AG09309 (cell line): Measurements from ENCODE around the gene FZD1.

Experiments used
- DNase-seq: peaks from one replicate; pipeline ENCODE4 v3.0.0-alpha.2; 2010; ENCODE audit warnings: low read depth
- H3K4me3 ChIP-seq: 2 replicates; pipeline ENCODE4 v1.5.1; 2011; ENCODE audit warnings: mild to moderate bottlenecking, low read depth, low read length, moderate library complexity; ENCODE audit not compliant: control insufficient read depth
- TF ChIP-seq, protein P1 (sequence below): IDR thresholded peaks from 2 replicates; pipeline ENCODE4 v1.5.1; 2011; ENCODE audit warnings: mild to moderate bottlenecking, low read depth, low read length, inconsistent platforms; ENCODE audit not compliant: insufficient read depth, control insufficient read depth; ENCODE audit errors: missing control alignments

The FZD1 gene

DNA sequence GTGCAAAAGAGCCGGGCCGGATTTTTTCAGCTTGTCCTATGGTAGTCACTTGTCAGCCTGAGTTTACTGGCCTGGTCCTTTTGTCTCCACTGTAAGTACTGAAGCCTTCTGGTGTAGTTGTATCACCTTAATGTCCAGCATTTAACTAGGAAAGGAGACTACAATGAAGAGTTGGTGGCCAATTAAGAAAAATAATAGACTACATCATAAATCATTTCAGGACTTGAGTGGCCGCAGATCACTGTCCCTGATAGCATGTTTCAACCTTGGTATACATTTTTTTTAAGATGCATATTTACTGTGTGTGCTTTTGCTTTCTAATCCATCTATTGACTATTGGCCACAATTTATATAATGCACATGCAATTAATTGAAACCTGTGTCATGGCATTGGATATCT lies 6.1 kb downstream of the FZD1 start:
- TF ChIP-seq, protein P1, sequence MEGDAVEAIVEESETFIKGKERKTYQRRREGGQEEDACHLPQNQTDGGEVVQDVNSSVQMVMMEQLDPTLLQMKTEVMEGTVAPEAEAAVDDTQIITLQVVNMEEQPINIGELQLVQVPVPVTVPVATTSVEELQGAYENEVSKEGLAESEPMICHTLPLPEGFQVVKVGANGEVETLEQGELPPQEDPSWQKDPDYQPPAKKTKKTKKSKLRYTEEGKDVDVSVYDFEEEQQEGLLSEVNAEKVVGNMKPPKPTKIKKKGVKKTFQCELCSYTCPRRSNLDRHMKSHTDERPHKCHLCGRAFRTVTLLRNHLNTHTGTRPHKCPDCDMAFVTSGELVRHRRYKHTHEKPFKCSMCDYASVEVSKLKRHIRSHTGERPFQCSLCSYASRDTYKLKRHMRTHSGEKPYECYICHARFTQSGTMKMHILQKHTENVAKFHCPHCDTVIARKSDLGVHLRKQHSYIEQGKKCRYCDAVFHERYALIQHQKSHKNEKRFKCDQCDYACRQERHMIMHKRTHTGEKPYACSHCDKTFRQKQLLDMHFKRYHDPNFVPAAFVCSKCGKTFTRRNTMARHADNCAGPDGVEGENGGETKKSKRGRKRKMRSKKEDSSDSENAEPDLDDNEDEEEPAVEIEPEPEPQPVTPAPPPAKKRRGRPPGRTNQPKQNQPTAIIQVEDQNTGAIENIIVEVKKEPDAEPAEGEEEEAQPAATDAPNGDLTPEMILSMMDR, result no peak
- DNase-seq, result no peak
- H3K4me3 ChIP-seq, result no peak overlapping the region

DNA sequence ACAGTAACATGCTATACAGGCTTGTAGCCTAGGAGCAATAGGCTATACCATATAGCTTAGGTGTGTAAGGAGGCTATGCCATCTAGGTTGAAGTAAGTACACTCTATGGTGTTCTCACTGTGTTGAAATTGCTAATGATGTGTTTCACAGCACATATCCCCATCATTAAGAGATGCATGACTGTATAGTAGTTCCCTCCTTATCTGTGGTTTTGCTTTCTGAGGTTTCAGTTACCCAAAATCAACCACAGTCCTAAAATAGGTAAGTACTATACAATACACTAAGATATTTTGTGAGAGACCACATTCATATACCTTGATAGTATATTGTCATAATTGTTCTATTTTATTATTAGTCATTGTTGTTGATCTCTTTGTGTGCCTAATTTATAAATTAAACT lies 12.7 kb downstream of the FZD1 start:
- H3K4me3 ChIP-seq, result no peak overlapping the region
- TF ChIP-seq, protein P1, result no peak
- no peak for DNase-seq

DNA sequence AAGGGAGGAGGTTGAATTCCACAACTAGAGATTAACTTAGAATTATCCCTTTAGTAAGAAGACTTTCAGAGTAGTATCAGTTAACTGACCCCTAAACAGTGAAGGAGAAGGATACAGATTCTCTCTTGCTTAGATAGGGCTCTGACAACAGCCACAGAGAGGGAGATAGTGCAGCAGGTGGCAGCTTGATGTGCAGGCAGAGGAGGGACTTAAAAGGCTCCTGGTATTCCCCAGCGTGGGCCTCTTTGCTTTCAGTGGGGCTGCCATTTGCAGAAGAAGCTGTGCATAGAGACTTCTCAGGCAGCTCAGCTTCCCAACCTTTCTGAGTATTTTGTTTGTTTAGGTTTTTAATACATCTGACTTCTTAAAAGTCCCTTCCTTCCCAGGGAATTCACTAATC lies 16.0 kb downstream of the FZD1 start:
- TF ChIP-seq, protein P1, result no peak
- no peak for DNase-seq
- H3K4me3 ChIP-seq, result no peak overlapping the region

DNA sequence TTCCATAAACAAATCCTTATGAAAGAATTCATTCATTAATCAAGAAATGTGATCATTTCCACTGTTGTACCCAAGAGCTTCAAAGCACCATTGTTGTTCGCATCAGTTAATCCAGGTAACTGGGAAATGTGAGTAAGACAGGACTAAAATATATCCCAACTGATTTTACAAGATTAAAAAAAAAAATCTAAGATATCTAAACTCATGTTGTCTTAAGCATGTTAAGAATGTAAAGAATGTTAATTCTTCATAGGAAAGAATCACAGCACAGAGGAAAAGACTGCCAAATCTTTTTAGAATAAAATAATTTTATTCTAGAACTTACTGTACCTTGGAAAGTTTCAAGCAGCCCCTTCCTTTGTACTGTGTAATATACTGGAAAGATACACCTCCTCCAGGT lies 16.4 kb downstream of the FZD1 start:
- H3K4me3 ChIP-seq, result no peak overlapping the region
- TF ChIP-seq, protein P1, result no peak
- no peak for DNase-seq

DNA sequence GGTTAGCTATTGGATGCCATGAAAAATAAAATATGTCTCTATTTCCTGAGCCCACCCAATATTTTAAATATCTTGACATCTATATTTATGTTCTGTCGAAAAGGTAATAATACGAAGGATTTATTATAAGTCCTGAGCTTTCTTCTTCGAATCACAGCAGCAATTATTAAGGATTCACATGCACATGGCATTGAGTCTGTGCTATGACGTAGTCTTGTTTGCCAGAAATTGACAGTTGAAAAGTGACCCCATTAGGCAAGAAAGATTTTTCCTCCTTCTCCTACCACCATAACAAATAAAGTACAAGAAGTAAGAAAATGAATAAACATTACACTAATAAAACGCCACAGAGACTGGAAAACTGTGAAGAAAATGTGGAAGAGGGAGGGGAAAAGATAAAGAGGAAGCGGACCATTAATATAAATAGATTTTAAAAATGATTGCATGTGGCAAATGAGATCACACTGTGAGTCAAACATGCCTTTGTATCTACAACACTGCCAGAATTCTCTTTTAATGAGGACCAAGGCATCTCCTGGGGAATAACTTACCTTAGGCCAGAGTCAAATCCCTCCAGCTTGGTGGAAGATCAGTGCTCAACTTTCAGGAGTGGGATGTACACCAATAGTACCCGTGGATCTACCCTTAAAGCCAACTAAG lies 21.6 kb downstream of the FZD1 start:
- no peak for DNase-seq
- no peak overlapping the region for H3K4me3 ChIP-seq
- TF ChIP-seq, protein P1, result no peak

DNA sequence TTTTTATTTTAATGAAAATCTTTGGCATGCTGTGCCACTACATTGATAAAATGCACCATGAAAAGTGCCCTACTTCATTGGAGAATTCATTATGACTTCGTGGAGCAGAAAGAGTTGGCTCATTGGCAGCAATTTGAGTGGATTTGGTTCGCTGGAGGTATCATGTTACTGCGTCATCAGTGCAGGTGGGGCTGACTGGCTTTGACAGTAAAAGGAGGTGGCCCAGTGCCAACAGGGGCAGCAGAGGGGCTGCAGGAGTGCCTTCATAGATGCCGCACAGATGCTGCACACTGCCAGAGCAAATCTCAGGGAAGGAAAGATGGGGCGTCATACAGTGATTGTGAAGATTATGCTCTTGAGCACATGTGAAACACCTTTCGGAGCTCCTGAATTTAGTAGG lies 22.2 kb downstream of the FZD1 start:
- TF ChIP-seq, protein P1, result no peak
- no peak for DNase-seq
- no peak overlapping the region for H3K4me3 ChIP-seq
